Esophagus muscularis mucosa (tissue), 3 donors: ENCODE data around the gene CSTB.

Experiments used
- CTCF ChIP-seq, 3 experiments: fragments of 200-600 bp in 2 of 3; fragments of 450-650 bp in 1 of 3; sonication (generic) in 2 of 3; IDR thresholded peaks; one replicate each; pipeline ENCODE4 v1.5.1; 2017 to 2019; ENCODE audit warnings: antibody characterized with exemption in 3 of 3, mild to moderate bottlenecking in 2 of 3, moderate library complexity in 1 of 3
- POLR2AphosphoS5 ChIP-seq, 2 donors: sonication (generic); formaldehyde crosslinking; IDR thresholded peaks; one replicate each; pipeline ENCODE4 v1.6.1; 2017; ENCODE audit warnings: antibody characterized with exemption in 2 of 2

GRCh38 chr21:43797415-43797814 lies 21.3 kb upstream of the CSTB start:
- no peak for TF ChIP-seq CTCF (IDR thresholded peaks at IDR 0.05)
- no peak for TF ChIP-seq POLR2AphosphoS5 (IDR thresholded peaks at IDR 0.05)
